Activated CD4-positive, CD25-positive, alpha-beta regulatory T cell treated with anti-CD3 and anti-CD28 coated beads, Interleukin-2, amount 50 U/mL, for 72 hours (primary cell): ENCODE results near the gene CASP1.
"Not testable (repeated sequence)": the region's sequence is repeated elsewhere in the genome, so short reads cannot be mapped to it uniquely, and the experiment has no call there.

Source experiments
- DNase-seq: peaks from one replicate; pipeline ENCODE4 v3.0.0; 2021

The CASP1 gene

GRCh38 chr11:105045676-105046296 is 10.8 kb upstream of the CASP1 start:
- no peak for DNase-seq

DNA sequence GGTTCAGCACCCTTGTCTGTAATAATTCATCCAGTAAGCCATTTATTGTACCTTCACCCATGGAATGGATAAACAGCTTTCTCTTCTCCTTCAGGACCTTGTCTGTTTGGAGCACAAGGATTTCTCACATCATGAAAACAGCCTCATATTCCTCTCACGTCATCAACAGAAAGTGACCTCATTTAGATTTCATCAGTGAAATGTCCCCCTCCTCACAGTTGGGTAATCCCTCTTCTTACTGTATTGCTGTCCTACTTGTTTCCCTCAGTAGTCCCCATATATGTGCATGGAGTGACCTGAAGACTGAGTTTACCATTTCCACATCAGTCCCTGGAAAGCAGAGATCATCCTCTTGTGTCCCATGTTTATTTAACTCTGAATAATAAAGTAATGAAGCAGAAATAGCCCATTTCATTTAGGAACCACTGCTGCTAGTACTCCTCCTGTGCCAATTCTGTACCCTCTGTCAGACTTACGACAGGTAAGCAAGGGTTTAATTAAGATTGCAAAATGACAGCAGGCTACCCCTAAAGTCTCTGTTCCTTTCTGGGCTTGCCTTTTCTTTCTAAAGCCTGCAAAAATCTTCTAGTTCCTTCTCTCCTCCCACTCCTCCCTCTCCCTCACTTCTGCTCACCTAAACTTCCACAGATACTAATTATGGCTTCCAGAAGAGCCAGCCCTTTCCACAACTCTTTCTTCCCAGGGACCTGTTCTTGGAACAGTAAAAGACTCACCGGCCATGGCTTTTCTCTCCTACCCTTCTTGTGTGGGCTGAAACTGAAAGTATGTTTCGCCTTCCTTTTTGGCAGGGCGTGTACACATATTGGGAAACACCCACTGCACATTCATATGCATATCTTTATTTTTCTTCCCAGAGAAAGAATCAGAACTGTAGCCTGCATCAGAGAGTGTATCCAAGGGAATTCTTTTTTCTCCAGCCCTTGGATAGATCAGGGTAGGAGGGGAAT is 9.9 kb upstream of the CASP1 start, which contains the start of gene CARD16:
TSS of gene CARD16 (minus strand) at position 779 of the 968 bp plus-strand sequence. CDS start at position 741, 38 bp downstream.
- DNase-seq: not testable (repeated sequence)

GRCh38 chr11:105042178-105042577 is 7.2 kb upstream of the CASP1 start:
- DNase-seq: no peak

GRCh38 chr11:105040703-105041102 is 5.8 kb upstream of the CASP1 start:
- no peak for DNase-seq

- DNase-seq: not testable (repeated sequence)
These were observed 556 bp downstream of the CASP1 start for GRCh38 chr11:105034388-105034787.

DNA sequence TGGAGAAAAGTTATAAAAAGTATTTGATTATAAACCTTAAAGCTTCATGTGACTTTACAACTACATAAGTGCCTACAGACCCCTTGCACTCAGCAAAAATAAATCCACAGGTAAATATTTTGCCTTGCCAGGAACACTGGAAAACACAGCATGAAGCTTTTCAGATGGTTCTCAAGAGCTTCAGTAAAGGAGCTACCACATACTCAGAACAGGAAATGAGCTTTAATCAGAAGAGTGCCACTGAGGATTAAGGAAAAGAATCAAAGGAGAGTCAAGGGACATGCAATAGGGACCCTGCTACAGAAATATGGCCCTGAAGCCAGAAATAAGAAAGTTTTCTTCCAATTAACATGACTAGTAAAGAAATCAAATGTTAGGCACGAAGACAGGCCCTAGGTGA is 1.2 kb downstream of the CASP1 start:
- DNase-seq: no peak

DNA sequence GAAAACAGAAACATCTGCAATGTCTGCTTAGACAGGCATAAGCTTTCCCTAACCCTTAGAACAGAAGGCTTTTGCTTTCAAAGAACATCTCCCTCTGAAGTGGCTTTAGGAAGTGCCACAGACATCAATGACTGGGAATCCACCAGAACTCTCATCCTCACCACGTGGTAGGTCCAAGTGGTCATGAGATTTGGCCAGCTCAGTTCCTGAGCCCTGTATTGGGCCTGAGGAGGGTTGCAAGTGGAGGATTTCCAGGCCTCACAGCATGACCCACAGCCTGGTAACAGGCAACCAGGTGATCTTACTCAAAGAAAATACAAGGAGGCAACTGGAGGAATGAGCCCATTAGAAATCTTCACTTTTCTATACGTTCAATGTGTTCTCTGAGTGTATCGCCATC is 1.6 kb downstream of the CASP1 start:
- no peak for DNase-seq

- no peak for DNase-seq
These were observed 2.4 kb downstream of the CASP1 start for GRCh38 chr11:105032495-105032894.

- no peak for DNase-seq
These were observed 7.3 kb downstream of the CASP1 start for GRCh38 chr11:105027678-105028077.

DNA sequence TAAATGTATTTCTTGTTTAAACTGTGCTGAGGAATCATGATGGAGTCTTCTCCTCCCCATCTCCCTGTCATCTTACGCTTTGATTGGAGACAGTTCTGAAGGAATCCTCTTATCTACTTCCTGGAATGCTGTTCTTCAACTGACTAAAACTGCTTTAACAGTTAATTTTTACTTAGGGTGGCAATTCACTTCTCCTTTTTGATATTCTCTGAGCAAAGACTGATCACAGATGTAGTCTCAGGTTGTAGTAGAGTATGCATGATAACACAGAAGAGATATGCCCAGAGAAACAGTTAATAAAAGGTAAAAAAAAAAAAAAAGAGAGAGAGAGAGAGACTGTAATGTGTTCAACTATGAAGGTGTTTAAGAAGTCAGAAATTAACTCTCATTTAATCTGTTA is 10.6 kb downstream of the CASP1 start:
- no peak for DNase-seq

GRCh38 chr11:105023003-105023402 is 11.9 kb downstream of the CASP1 start, which contains the start of gene CASP5:
TSS of gene CASP5 (minus strand) at chr11:105023168. CDS start at chr11:105023136, 32 bp downstream.
- no peak for DNase-seq

DNA sequence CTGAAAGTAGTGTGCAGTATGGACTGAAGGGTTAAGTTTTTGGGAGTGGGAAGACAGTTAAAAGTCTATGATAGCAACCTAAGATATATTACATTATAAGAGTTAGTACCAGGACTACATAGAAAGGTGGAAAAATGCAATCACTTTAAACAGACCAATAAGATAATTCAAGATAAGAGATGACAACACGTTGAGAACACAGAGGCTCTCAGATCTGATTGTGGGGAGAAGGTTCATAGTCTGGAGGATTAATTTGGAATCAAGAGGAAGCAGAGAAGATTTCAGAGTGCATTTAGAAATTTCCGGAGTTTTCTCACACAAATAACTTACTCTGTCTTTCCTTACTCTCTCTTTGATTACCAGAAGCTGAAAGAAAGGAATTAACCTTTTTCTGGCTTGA is 12.4 kb downstream of the CASP1 start:
- DNase-seq: no peak

- no peak for DNase-seq
These were observed 27.5 kb downstream of the CASP1 start for GRCh38 chr11:105007463-105007862.

GRCh38 chr11:105005451-105005845 is 29.5 kb downstream of the CASP1 start:
- DNase-seq: no peak

DNA sequence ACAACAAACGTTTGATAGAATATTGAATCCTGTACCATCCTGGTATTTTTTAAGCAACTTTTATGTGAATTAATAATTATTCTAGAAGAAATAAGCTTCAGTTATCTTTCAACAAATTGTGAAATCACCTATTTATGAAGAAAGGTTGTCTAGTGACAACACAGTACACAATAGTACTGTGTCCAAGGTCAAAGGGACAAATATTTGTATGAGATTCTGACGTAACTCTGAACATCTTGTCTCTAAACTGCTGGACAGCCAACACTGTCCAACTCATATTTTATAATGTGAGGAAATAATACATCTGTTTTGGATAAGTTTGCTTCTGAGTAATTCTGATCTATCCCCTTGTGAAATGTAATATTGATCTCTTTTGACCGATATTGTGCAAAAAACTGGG is 30.9 kb downstream of the CASP1 start:
- no peak for DNase-seq

GRCh38 chr11:105003151-105003550 is 31.8 kb downstream of the CASP1 start:
- DNase-seq: no peak

- peak; percentile 67 for DNase-seq
These were observed 34.1 kb downstream of the CASP1 start for GRCh38 chr11:105000797-105001196.

DNA sequence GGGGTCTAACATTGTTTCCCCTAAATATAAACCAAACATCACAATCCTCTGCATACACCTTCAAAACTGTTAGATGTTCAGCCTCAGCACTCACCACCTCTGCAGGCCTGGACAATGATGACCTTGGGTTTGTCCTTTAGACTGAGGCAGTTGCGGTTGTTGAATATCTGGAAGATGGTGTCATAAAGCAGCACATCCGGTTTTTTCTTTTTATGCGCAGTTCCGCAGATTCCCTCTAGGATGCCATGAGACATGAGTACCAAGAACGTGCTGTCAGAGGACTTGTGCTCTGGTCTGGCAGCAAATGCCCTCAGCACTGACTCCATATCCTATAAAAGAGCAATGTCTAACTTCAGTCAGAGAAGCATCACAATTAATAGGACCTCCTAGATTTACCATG is 34.8 kb downstream of the CASP1 start:
- no peak for DNase-seq

DNA sequence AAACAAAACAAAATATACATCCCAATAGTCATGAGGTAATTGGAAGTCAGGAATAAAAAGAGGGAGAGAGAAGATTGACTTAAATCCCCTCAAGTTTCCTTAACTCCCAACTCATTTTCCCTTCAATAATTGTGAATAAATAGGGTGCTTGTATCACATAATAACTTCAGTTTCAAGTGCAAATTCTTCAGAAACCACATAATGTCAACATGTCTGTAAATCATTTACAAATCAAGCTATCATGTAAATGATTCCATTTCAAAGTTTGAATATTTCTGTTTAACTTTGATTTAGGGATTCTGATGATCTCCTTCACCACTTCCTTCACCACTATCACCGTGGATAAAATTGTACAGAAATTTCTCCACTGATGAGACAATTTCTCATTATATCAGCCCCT is 35.2 kb downstream of the CASP1 start:
- no peak for DNase-seq

DNA sequence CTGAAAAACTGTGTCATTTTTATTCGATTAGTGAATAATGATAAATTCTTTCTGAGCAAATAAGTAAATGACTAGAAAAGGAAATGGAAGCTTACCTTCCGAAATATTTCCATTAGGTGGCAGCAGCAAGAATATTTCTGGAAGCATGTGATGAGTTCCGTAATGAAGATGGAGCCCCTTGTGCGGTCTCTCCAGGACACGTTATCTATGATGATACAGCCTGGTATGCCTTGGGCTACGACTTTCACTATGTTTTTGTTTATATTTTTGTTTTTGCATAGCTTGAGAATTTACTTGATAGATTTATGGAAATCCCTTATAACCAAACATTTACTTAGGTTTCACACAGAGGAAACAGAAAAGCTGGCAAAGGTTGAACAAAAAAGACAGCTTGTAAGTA is 37.7 kb downstream of the CASP1 start:
- no peak for DNase-seq

DNA sequence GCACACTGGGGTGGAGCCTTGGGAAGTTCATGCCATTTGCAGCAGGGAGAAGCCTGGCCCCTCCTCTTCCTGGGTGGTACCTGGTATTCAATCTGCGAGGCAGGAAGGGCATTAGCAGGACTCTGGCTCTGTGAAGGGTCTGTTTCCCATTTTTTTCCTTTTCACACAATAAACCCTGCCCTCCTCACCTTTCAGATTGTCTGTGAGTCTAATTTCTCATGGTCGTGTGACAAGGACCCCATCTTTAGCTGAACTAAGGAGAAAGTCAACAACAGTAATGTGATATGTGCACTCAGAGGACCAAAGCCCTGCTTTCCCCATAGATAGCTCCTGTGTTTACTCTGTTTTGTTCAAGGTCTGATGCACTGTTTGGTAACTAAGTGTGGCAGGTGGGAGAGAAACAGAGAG is 39.9 kb downstream of the CASP1 start:
- DNase-seq: no peak

- DNase-seq: no peak
These were observed 42.2 kb downstream of the CASP1 start for GRCh38 chr11:104992781-104993180.

DNA sequence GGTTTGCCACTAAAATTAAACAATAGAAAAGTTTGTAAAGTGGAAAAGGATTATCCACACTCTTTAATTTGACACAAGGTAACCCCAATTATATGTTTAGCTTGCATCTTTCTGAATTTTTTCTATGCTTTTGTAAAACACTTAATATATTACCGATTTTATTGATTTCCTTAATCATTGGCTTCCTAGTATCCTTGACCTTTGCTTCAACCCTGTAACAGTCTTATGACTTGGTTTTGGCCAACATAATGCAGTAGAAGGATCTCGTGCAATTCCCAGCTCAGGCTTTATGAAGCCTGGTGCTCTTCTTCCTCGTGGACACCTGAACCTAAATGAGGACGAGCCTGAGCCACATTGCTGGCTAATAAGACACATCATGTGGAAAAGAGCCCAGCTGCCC is 43.0 kb downstream of the CASP1 start:
- DNase-seq: no peak

- no peak for DNase-seq
These were observed 50.1 kb downstream of the CASP1 start for GRCh38 chr11:104984808-104985207.
